Upper lobe of left lung (tissue), 4 donors: Measurements from ENCODE around the gene EIF2B5.

Experiments
- POLR2A ChIP-seq, 4 donors: fragments of 450-650 bp; IDR thresholded peaks; one replicate each; pipeline ENCODE4 v1.5.1; 2016 to 2017; ENCODE audit warnings: antibody characterized with exemption in 4 of 4, mild to moderate bottlenecking in 2 of 4
- POLR2AphosphoS5 ChIP-seq, 2 donors: sonication (generic); formaldehyde crosslinking; IDR thresholded peaks; one replicate each; pipeline ENCODE4 v1.5.1; 2017; ENCODE audit warnings: antibody characterized with exemption in 2 of 2
- TF ChIP-seq, protein P1 (sequence below), 6 experiments: fragments of 450-650 bp in 4 of 6; fragments of 200-600 bp in 2 of 6; sonication (generic) in 2 of 6; IDR thresholded peaks; one replicate each; pipeline ENCODE4 v1.5.1; 2016 to 2019; ENCODE audit warnings: antibody characterized with exemption in 6 of 6

DNA sequence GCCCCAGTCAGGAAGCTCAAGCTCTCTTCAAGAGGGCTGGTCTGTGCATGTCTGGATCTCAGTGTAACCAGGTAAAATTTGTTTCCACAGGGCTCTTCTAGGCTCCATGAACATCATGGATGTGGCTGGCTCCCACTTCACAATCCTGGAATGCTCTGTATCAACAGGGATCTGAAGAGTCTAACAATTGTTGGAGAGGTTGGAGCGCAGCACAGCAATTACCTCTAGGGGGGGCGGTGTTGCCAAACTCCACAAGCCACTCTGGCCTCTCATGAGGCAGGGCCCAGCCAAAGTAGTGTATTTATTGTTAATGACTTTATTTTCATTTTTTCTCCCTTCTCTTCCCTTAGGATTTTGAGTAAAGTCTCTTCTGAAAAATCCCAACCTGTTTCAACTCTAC is 6.1 kb upstream of the EIF2B5 start:
- TF ChIP-seq POLR2A (IDR thresholded peaks at IDR 0.05) = no peak
- TF ChIP-seq, protein P1, sequence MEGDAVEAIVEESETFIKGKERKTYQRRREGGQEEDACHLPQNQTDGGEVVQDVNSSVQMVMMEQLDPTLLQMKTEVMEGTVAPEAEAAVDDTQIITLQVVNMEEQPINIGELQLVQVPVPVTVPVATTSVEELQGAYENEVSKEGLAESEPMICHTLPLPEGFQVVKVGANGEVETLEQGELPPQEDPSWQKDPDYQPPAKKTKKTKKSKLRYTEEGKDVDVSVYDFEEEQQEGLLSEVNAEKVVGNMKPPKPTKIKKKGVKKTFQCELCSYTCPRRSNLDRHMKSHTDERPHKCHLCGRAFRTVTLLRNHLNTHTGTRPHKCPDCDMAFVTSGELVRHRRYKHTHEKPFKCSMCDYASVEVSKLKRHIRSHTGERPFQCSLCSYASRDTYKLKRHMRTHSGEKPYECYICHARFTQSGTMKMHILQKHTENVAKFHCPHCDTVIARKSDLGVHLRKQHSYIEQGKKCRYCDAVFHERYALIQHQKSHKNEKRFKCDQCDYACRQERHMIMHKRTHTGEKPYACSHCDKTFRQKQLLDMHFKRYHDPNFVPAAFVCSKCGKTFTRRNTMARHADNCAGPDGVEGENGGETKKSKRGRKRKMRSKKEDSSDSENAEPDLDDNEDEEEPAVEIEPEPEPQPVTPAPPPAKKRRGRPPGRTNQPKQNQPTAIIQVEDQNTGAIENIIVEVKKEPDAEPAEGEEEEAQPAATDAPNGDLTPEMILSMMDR (IDR thresholded peaks at IDR 0.05) = peak in 2 of 6 experiments; percentile 20 to 34
- no peak for TF ChIP-seq POLR2AphosphoS5 (IDR thresholded peaks at IDR 0.05)
